ENCODE results near the gene DTNB. TPM values are rescaled to one million over a fixed set of nuclear protein-coding genes. Genes with fewer than 3 reads are reported as not detected.

Gene DTNB
- total and polyA plus RNA-seq, 2 of the 4 experiments (the other 2 are of a cell fraction) = 3.8 to 5.3 TPM

DNA sequence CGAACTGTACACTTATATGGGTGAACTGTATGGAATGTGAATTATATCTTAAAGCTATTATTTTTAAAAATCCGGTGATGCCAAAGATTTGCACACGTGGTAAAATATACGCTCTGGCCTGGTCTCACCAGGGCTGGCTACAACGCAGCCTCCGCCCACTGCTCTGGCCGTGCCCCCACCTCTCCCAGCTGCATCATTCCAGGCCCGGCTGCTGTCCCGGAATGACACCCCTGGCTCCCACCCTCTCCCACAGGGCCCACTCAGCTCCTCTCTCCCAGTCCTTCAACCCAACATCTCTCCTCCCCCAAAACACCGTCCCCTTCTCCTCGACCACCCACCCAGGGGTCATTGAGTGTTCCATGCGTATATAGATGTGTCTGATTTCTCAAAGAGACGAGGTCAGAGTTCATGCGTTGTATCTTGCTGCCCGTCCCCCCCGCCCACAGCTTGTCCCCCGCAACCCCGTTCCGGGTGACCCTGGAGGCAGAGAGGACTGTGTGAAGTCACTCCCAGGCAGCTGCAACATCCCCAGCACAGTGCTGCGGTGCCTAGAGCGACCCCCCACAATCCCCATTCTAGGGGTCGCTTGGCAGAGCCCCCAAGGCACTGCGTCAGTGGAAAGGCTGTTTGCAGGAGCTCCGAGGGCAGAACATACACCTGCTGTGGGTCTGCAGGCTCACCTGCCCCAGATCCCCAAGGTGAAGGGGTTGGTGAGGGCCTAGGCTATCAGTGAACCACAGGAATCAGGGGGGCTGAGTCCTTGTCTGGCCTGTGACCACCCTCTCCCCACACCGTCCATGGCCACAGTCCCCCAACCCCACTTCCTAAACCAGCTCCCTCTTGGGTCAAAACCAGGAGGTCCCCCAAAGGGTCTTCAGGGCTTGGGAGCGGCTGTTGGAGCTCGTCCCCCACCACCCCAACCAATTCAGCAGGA lies 345.0 kb downstream of the DTNB start:
- POLR2A ChIA-PET (ENCODE audit: unreplicated experiment) = no interaction called here
- H2AK9ac ChIP-seq (replicated peaks; ENCODE audit: low read depth, low read length, poor library complexity) = no peak overlapping the region
- BruUV-seq (replicated peaks) = no TSS peak
- no peak overlapping the region for H3K23ac ChIP-seq (ENCODE audit: low read depth, low read length)
- no peak overlapping the region for H2BK20ac ChIP-seq (ENCODE audit: low read depth, low read length)
- 0 out of 2 replicates have a peak, but pooled peaks cover 4% of the 10 kb centered on the region for H3K9me1 ChIP-seq (ENCODE audit: insufficient read depth, low read length)
- H2BK15ac ChIP-seq (ENCODE audit: low read depth, low read length) = no peak overlapping the region
- no peak overlapping the region for H2AFZ ChIP-seq (replicated peaks; ENCODE audit: low read length, poor library complexity)
- peaks cover 59% of the 10 kb centered on the region for H4K20me1 ChIP-seq (ENCODE audit: insufficient read depth, low read length)
- dilution Hi-C loops (cut with HindIII; ENCODE audit: low sequenced_read_pairs, unreplicated experiment) (no loop called here), in situ Hi-C loops (cut with MboI; ENCODE audit: low sequenced_read_pairs) (no loop called here), intact Hi-C loops (cut with micrococcal nuclease) (no loop called here)
- peaks cover 13% of the 10 kb centered on the region for H3K36me3 ChIP-seq (ENCODE audit: control insufficient read depth, insufficient read depth, low read length)
- no peak overlapping the region for H3K27ac ChIP-seq (ENCODE audit: insufficient read depth, low read length)
- ATAC-seq (ENCODE audit: low read depth) (no peak), DNase-seq (no peak)
- no peak overlapping the region for H3K56ac ChIP-seq (ENCODE audit: extremely low read depth, insufficient read depth, low read length)
- H3K4me3 ChIP-seq (ENCODE audit: insufficient read depth, low read depth, low read length) = no peak overlapping the region
- H3K4me2 ChIP-seq (ENCODE audit: low read depth, low read length) = no peak overlapping the region
- no peak overlapping the region for H3K18ac ChIP-seq (ENCODE audit: low read depth, low read length)
- peaks cover 6% of the 10 kb centered on the region for H3K4me1 ChIP-seq (ENCODE audit: control insufficient read depth, insufficient read depth, low read length)
- no CpG with 5 or more reads among the region's 27 CpGs for WGBS, 2 experiments (ENCODE audit: extremely low coverage in 2 of 2, insufficient read length in 1 of 2)
- H4K5ac ChIP-seq (ENCODE audit: low read depth, low read length) = no peak overlapping the region
- H3K4ac ChIP-seq (ENCODE audit: low read depth, low read length) = no peak overlapping the region
- no peak overlapping the region for H4K91ac ChIP-seq (ENCODE audit: insufficient read depth, low read depth, low read length)
- H3K14ac ChIP-seq (replicated peaks; ENCODE audit: low read depth, low read length) = no peak overlapping the region
- no peak overlapping the region for H2BK120ac ChIP-seq (ENCODE audit: low read depth, low read length)
- CTCF ChIA-PET = no interaction called here
- no peak overlapping the region for H2AK5ac ChIP-seq (ENCODE audit: low read depth, low read length)
- H2BK5ac ChIP-seq (ENCODE audit: low read depth, low read length, poor library complexity, severe bottlenecking) = no peak overlapping the region
- no peaks in the 10 kb centered on the region for H3K27me3 ChIP-seq (ENCODE audit: control insufficient read depth, insufficient read depth, low read length)
- H3K79me1 ChIP-seq (ENCODE audit: low read depth in 1 of 2, low read length in 2 of 2) = peaks cover 22 to 46% of the 10 kb centered on the region in 2 experiments; a peak in 3 of 4 replicates
- no peak overlapping the region for H3K9ac ChIP-seq (ENCODE audit: low read depth, low read length)
- TF ChIP-seq CHD1 (IDR thresholded peaks at IDR 0.05; ENCODE audit: low read depth, low read length) = no peak
- TF ChIP-seq FOS (IDR thresholded peaks at IDR 0.05; ENCODE audit: low read depth, low read length) = no peak
- TF ChIP-seq RFX5 (IDR thresholded peaks at IDR 0.05; ENCODE audit: low read depth, low read length) = no peak
- TF ChIP-seq, protein P1, sequence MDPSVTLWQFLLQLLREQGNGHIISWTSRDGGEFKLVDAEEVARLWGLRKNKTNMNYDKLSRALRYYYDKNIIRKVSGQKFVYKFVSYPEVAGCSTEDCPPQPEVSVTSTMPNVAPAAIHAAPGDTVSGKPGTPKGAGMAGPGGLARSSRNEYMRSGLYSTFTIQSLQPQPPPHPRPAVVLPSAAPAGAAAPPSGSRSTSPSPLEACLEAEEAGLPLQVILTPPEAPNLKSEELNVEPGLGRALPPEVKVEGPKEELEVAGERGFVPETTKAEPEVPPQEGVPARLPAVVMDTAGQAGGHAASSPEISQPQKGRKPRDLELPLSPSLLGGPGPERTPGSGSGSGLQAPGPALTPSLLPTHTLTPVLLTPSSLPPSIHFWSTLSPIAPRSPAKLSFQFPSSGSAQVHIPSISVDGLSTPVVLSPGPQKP (IDR thresholded peaks at IDR 0.05; ENCODE audit: borderline replicate concordance, low read depth, low read length) = no peak
- no peak for TF ChIP-seq BHLHE40 (IDR thresholded peaks at IDR 0.05; ENCODE audit: low read depth, low read length)
- no peak for TF ChIP-seq SMC3 (IDR thresholded peaks at IDR 0.05; ENCODE audit: low read depth, low read length)
- no peak for TF ChIP-seq MAFK (IDR thresholded peaks at IDR 0.05; ENCODE audit: low read depth, low read length)
- TF ChIP-seq MXI1 (IDR thresholded peaks at IDR 0.05; ENCODE audit: borderline replicate concordance, low read depth, low read length) = no peak
- TF ChIP-seq NFE2L2 (IDR thresholded peaks at IDR 0.05; ENCODE audit: low read depth, low read length) = no peak
- TF ChIP-seq, protein P2, sequence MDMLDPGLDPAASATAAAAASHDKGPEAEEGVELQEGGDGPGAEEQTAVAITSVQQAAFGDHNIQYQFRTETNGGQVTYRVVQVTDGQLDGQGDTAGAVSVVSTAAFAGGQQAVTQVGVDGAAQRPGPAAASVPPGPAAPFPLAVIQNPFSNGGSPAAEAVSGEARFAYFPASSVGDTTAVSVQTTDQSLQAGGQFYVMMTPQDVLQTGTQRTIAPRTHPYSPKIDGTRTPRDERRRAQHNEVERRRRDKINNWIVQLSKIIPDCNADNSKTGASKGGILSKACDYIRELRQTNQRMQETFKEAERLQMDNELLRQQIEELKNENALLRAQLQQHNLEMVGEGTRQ (IDR thresholded peaks at IDR 0.05; ENCODE audit: low read depth, low read length) = no peak
- TF ChIP-seq, protein P3, sequence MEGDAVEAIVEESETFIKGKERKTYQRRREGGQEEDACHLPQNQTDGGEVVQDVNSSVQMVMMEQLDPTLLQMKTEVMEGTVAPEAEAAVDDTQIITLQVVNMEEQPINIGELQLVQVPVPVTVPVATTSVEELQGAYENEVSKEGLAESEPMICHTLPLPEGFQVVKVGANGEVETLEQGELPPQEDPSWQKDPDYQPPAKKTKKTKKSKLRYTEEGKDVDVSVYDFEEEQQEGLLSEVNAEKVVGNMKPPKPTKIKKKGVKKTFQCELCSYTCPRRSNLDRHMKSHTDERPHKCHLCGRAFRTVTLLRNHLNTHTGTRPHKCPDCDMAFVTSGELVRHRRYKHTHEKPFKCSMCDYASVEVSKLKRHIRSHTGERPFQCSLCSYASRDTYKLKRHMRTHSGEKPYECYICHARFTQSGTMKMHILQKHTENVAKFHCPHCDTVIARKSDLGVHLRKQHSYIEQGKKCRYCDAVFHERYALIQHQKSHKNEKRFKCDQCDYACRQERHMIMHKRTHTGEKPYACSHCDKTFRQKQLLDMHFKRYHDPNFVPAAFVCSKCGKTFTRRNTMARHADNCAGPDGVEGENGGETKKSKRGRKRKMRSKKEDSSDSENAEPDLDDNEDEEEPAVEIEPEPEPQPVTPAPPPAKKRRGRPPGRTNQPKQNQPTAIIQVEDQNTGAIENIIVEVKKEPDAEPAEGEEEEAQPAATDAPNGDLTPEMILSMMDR (conservative IDR thresholded peaks at IDR 0.05; ENCODE audit: low read depth, low read length) = no peak
- no peak for TF ChIP-seq RAD21 (IDR thresholded peaks at IDR 0.05; ENCODE audit: low read length)
- no peak overlapping the region for H4K8ac ChIP-seq (ENCODE audit: low read depth in 2 of 2, low read length in 2 of 2)
- H3K9me3 ChIP-seq (ENCODE audit: control insufficient read depth, insufficient read depth, low read length) = peaks cover 8% of the 10 kb centered on the region
